ENCODE results near the gene OR6S1.

Gene OR6S1

DNA sequence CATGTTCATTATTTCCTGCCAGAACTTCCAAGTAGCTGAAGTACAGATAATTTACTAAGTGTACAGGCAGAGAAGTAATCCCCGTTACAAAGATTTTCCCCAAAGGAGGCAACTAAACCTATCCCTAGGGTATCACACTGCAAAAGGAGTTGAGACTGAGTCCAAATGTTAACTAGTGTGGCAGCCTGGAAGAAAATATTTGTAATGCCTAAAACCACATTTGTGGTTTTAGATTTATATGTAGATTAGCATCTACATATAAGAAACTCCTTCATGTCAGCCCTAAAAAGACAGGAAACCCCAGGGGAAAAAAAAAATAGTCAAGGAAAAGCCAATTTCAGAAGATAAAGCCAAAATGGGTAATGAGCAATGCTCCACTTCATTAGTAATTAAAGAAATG lies 48.9 kb downstream of the OR6S1 start:
- ATAC-seq, result no peak
- TF ChIP-seq ZNF8 (CRISPR knock-in tag; IDR thresholded peaks at IDR 0.05) (no peak), ZFP3 (CRISPR knock-in tag; IDR thresholded peaks at IDR 0.05) (no peak), ARNTL (CRISPR knock-in tag; IDR thresholded peaks at IDR 0.05; ENCODE audit: borderline replicate concordance, low read depth) (no peak), CSDC2 (CRISPR knock-in tag; IDR thresholded peaks at IDR 0.05) (no peak), ZC3H10 (CRISPR knock-in tag; IDR thresholded peaks at IDR 0.05) (no peak), SNAI2 (CRISPR knock-in tag; IDR thresholded peaks at IDR 0.05) (no peak), ZNF565 (CRISPR knock-in tag; conservative IDR thresholded peaks at IDR 0.05; ENCODE audit: low read depth) (no peak), ISL1 (CRISPR knock-in tag; IDR thresholded peaks at IDR 0.05) (no peak)
- TF ChIP-seq, protein P1, sequence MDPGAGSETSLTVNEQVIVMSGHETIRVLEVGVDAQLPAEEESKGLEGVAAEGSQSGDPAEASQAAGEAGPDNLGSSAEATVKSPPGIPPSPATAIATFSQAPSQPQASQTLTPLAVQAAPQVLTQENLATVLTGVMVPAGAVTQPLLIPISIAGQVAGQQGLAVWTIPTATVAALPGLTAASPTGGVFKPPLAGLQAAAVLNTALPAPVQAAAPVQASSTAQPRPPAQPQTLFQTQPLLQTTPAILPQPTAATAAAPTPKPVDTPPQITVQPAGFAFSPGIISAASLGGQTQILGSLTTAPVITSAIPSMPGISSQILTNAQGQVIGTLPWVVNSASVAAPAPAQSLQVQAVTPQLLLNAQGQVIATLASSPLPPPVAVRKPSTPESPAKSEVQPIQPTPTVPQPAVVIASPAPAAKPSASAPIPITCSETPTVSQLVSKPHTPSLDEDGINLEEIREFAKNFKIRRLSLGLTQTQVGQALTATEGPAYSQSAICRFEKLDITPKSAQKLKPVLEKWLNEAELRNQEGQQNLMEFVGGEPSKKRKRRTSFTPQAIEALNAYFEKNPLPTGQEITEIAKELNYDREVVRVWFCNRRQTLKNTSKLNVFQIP (CRISPR knock-in tag; IDR thresholded peaks at IDR 0.05; ENCODE audit: borderline replicate concordance, low read depth), result no peak

DNA sequence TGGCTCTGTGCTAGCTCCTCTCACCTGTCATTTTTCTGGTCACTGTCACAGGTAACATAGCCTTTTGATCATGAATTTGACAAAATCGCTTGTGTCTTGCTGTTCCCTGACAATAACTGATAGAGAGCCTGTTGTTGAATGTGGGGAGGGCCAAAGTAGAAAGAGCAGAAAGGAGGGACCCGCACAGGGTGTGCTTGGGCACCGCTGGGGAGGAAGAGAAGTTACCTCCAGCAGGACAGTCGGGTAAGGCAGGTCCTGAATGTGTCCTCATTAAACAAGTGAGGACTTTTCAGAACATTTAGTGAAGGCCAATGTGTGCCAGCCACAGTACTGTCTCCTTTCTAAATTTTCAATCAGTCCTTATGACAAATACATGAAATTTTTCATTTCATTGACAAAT lies 50.3 kb downstream of the OR6S1 start, which contains the start of gene RNASE12:
Gene RNASE12, minus strand, starts transcription at position 142 of the 400 bp plus-strand sequence. CDS start 653 bp downstream, outside the sequence.
- ATAC-seq, result no peak
- TF ChIP-seq, protein P2, sequence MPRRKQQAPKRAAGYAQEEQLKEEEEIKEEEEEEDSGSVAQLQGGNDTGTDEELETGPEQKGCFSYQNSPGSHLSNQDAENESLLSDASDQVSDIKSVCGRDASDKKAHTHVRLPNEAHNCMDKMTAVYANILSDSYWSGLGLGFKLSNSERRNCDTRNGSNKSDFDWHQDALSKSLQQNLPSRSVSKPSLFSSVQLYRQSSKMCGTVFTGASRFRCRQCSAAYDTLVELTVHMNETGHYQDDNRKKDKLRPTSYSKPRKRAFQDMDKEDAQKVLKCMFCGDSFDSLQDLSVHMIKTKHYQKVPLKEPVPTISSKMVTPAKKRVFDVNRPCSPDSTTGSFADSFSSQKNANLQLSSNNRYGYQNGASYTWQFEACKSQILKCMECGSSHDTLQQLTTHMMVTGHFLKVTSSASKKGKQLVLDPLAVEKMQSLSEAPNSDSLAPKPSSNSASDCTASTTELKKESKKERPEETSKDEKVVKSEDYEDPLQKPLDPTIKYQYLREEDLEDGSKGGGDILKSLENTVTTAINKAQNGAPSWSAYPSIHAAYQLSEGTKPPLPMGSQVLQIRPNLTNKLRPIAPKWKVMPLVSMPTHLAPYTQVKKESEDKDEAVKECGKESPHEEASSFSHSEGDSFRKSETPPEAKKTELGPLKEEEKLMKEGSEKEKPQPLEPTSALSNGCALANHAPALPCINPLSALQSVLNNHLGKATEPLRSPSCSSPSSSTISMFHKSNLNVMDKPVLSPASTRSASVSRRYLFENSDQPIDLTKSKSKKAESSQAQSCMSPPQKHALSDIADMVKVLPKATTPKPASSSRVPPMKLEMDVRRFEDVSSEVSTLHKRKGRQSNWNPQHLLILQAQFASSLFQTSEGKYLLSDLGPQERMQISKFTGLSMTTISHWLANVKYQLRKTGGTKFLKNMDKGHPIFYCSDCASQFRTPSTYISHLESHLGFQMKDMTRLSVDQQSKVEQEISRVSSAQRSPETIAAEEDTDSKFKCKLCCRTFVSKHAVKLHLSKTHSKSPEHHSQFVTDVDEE (CRISPR knock-in tag; IDR thresholded peaks at IDR 0.05), result no peak
